Measurements from ENCODE around the gene RAB44. TPM values are rescaled to one million over a fixed set of nuclear protein-coding genes. Genes with fewer than 3 reads are reported as not detected.

The RAB44 gene
- total RNA-seq, 1 experiment from 2014 or later, result not detected

Other genes with a start within 250 kb of the RAB44 start
- gene STK38, start 150.3 kb upstream of the RAB44 start, total RNA-seq (2021; ENCODE audit: unreplicated experiment), result 44.7 TPM
- 356 TPM for gene SRSF3, start 103.5 kb upstream of the RAB44 start, total RNA-seq (2021; ENCODE audit: unreplicated experiment)
- 46.2 TPM for gene CDKN1A, start 19.1 kb upstream of the RAB44 start, total RNA-seq (2021; ENCODE audit: unreplicated experiment)
- 0.44 TPM for gene CPNE5, start 141.6 kb downstream of the RAB44 start, total RNA-seq (2021; ENCODE audit: unreplicated experiment)
- 44.1 TPM for gene PPIL1, start 177.0 kb downstream of the RAB44 start, total RNA-seq (2021; ENCODE audit: unreplicated experiment)
- gene C6orf89, start 188.1 kb downstream of the RAB44 start, total RNA-seq (2021; ENCODE audit: unreplicated experiment), result 59.2 TPM